ENCODE measurements around the gene WDR36. TPM values are rescaled to one million over a fixed set of nuclear protein-coding genes. Genes with fewer than 3 reads are reported as not detected.

The WDR36 gene
- total and polyA plus RNA-seq, 2 of the 8 experiments (the other 6 are each of a cell fraction or from before 2014, with no cell fraction given): 9.3 to 41.8 TPM

- TF ChIP-seq YY1 (IDR thresholded peaks at IDR 0.05; ENCODE audit: low read depth, low read length) (no peak), TAF1 (IDR thresholded peaks at IDR 0.05; ENCODE audit: low read depth, low read length) (no peak), SAP30 (IDR thresholded peaks at IDR 0.05; ENCODE audit: insufficient read depth, insufficient replicate concordance, low read length) (no peak)
- Histone ChIP-seq H2BK5ac (ENCODE audit: low read depth, low read length) (no peak overlapping the region), H3K9me3 (ENCODE audit: insufficient read depth in 2 of 2, low read depth in 1 of 2, low read length in 1 of 2) (no peaks in the 10 kb centered on the region), H3K4me2 (ENCODE audit: insufficient read depth in 1 of 2, low read depth in 2 of 2, low read length in 2 of 2) (no peak overlapping the region), H3K79me2 (ENCODE audit: control insufficient read depth in 1 of 2, insufficient read depth in 2 of 2, low read length in 2 of 2) (no peaks in the 10 kb centered on the region), H2BK12ac (ENCODE audit: low read depth, low read length) (peak overlapping the region; percentile 75; the same call in 1 of the 2 replicates), H3K4me3 (ENCODE audit: extremely low read depth in 1 of 4, insufficient read depth in 2 of 4, low read depth in 3 of 4, low read length in 4 of 4) (no peak overlapping the region), H3K27me3 (replicated peaks in 1 of 4; ENCODE audit: control insufficient read depth in 3 of 4, extremely low read depth in 1 of 4, insufficient read depth in 3 of 4, low read length in 3 of 4) (no peaks in the 10 kb centered on the region), H2BK15ac (ENCODE audit: low read length) (no peak overlapping the region), H4K5ac (ENCODE audit: insufficient read length, low read depth, low read length) (no peak overlapping the region), H4K20me1 (replicated peaks in 1 of 2; ENCODE audit: control insufficient read depth in 1 of 2, insufficient read depth in 2 of 2, low read length in 2 of 2) (no peaks in the 10 kb centered on the region), H2AFZ (ENCODE audit: low read length) (no peak overlapping the region), H3K4me1 (replicated peaks in 1 of 4; ENCODE audit: control insufficient read depth in 3 of 4, insufficient read depth in 4 of 4, low read length in 3 of 4) (peaks cover 3 to 14% (median 7%) of the 10 kb centered on the region in 4 experiments), H4K8ac (ENCODE audit: extremely low read depth, insufficient read depth, low read length) (no peak overlapping the region), H4K91ac (replicated peaks; ENCODE audit: insufficient read length, low read length) (peak overlapping the region; percentile 10), H2AK5ac (ENCODE audit: low read depth, low read length) (0 out of 2 replicates have a peak overlapping the region, but pooled peaks have one; percentile 18), H3K23me2 (ENCODE audit: low read depth, low read length) (no peaks in the 10 kb centered on the region), H3K9ac (replicated peaks in 1 of 4; ENCODE audit: extremely low read depth in 1 of 4, low read depth in 3 of 4, low read length in 3 of 4) (no peak overlapping the region), H2BK20ac (ENCODE audit: low read length) (no peak overlapping the region; the same call in 1 of the 2 replicates), H3K18ac (ENCODE audit: extremely low read depth, low read length) (no peak overlapping the region; the same call in 1 of the 2 replicates), H3K79me1 (ENCODE audit: low read depth, low read length) (no peaks in the 10 kb centered on the region), H3K56ac (replicated peaks; ENCODE audit: insufficient read length, low read depth, low read length) (no peak overlapping the region), H3K36me3 (ENCODE audit: control insufficient read depth in 2 of 4, insufficient read depth in 4 of 4, low read length in 3 of 4) (no peaks in the 10 kb centered on the region), H3K27ac (ENCODE audit: low read depth, low read length) (no peak overlapping the region), H3K23ac (ENCODE audit: insufficient read length) (no peak overlapping the region), H3K4ac (replicated peaks; ENCODE audit: insufficient read length, low read depth, low read length) (no peak overlapping the region), H3K14ac (ENCODE audit: insufficient read length) (no peak overlapping the region), H2BK120ac (replicated peaks; ENCODE audit: low read depth, low read length) (no peak overlapping the region)
- FAIRE-seq (no peak), DNase-seq (ENCODE audit: low read depth in 1 of 2, low spot score in 2 of 2) (no peak)
- CTCF ChIA-PET (ENCODE audit: partially characterized antibody): interaction anchor here (1.6 kb wide), 1 partner anchor 90 kb away, joined by 3 read pairs; no protein-coding TSS in a partner anchor
- POLR2A ChIA-PET (ENCODE audit: partially characterized antibody): no interaction called here
- WGBS, 2 experiments (ENCODE audit: extremely low coverage in 1 of 2, insufficient coverage in 1 of 2, insufficient read length in 1 of 2, insufficient replicate concordance in 2 of 2, low coverage in 1 of 2, low lambda C conversion rate in 2 of 2, missing lambda C conversion rate in 1 of 2): 86% methylated on average over 1 of the region's 1 CpG; no CpG with 5 or more reads in 1 of the 2 experiments
Observed at GRCh38 chr5:111133436-111133751, 41.2 kb downstream of the WDR36 start.
